Skeletal muscle tissue (tissue), 4 donors: ENCODE measurements around the gene EYA4. TPM values are rescaled to one million over a fixed set of nuclear protein-coding genes. Genes with fewer than 3 reads are reported as not detected.

ENCODE experiments used
- H3K27ac ChIP-seq: one replicate; pipeline ENCODE4 v1.7.0; 2013; ENCODE audit warnings: mild to moderate bottlenecking, low read depth, low read length, inconsistent platforms
- H3K27me3 ChIP-seq, 3 donors: one replicate each; pipeline ENCODE4 v1.7.0; 2013; ENCODE audit warnings: low read length in 3 of 3; ENCODE audit not compliant: control insufficient read depth in 3 of 3, insufficient read depth in 3 of 3
- H3K36me3 ChIP-seq, 3 donors: one replicate each; pipeline ENCODE4 v1.7.0; 2013; ENCODE audit warnings: low read length in 3 of 3; ENCODE audit not compliant: control insufficient read depth in 3 of 3, insufficient read depth in 3 of 3
- H3K4me1 ChIP-seq, 3 donors: one replicate each; pipeline ENCODE4 v1.7.0; 2013; ENCODE audit warnings: low read length in 3 of 3, mild to moderate bottlenecking in 3 of 3; ENCODE audit not compliant: control insufficient read depth in 3 of 3, insufficient read depth in 3 of 3
- H3K4me3 ChIP-seq, 3 donors: one replicate each; pipeline ENCODE4 v1.7.0; 2013; ENCODE audit warnings: low read length in 3 of 3
- H3K9ac ChIP-seq, 3 donors: one replicate each; pipeline ENCODE4 v1.7.0; 2013; ENCODE audit warnings: low read length in 3 of 3, mild to moderate bottlenecking in 3 of 3, moderate library complexity in 2 of 3, low read depth in 1 of 3
- H3K9me3 ChIP-seq, 3 donors: one replicate each; pipeline ENCODE4 v1.7.0; 2013; ENCODE audit warnings: low read length in 3 of 3; ENCODE audit not compliant: control insufficient read depth in 3 of 3
- total RNA-seq: library from RNA; depleted of rRNA; stranded (reverse); fragments of >200 nt; gene quantifications from one replicate; pipeline ENCODE4 v1.2.3, GENCODE V29; 2014
- donor health status: Osteomylitis.

Gene EYA4
- total RNA-seq, 1 donor from 2014 or later: 40.2 TPM

DNA sequence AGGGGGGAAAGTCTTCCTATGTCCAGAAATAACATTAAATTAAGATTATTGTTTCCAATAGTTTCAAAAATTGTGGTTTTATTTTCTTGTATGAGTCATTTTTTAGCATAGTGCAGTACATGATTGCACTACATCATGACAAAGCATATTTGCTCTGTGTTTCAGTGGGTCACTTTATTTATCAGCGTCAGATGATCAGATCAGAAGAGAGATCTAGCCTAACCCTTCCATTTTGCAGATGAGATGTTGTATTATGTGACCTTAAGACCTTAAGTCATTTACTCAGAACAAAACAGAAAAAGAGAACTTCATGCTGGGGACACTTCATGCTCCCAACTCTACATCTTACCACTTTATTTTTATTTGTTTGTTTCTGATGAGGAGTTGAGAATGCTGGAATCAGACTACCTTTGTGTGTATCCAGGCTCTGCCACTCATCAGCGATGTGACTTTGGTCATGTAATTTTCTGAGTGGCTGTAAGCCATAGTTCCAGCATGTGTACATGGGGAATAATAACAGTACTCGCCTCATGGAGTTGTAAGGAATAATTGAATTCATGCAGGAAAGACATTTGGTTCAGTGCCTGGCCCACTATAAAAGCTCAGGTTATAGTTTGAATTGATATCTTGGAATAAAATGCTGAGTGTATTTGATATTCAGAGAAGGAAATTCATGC, 13.5 kb downstream of the EYA4 start:
- H3K9ac ChIP-seq: no peak overlapping the region
- no peaks in the 10 kb centered on the region for H3K9me3 ChIP-seq
- H3K36me3 ChIP-seq: no peaks in the 10 kb centered on the region
- H3K4me3 ChIP-seq: no peak overlapping the region
- peaks cover 0 to 21% (median 2%) of the 10 kb centered on the region in 3 donors for H3K4me1 ChIP-seq
- no peaks in the 10 kb centered on the region for H3K27me3 ChIP-seq
- H3K27ac ChIP-seq: no peak overlapping the region

GRCh38 chr6:133257545-133258105, 16.5 kb downstream of the EYA4 start:
- H3K9ac ChIP-seq: no peak overlapping the region
- no peaks in the 10 kb centered on the region for H3K36me3 ChIP-seq
- no peaks in the 10 kb centered on the region for H3K27me3 ChIP-seq
- H3K27ac ChIP-seq: no peak overlapping the region
- H3K9me3 ChIP-seq: no peaks in the 10 kb centered on the region
- peaks cover 5 to 23% (median 7%) of the 10 kb centered on the region in 3 donors for H3K4me1 ChIP-seq
- H3K4me3 ChIP-seq: no peak overlapping the region

GRCh38 chr6:133259561-133259960, 18.4 kb downstream of the EYA4 start:
- Histone ChIP-seq H3K4me1 (peaks cover 11 to 30% (median 18%) of the 10 kb centered on the region in 3 donors), H3K27ac (no peak overlapping the region)

GRCh38 chr6:133262804-133263203, 21.6 kb downstream of the EYA4 start:
- Histone ChIP-seq H3K36me3 (no peaks in the 10 kb centered on the region), H3K9me3 (no peaks in the 10 kb centered on the region), H3K4me3 (no peak overlapping the region), H3K27me3 (no peaks in the 10 kb centered on the region), H3K9ac (no peak overlapping the region), H3K4me1 (peaks cover 13 to 26% (median 18%) of the 10 kb centered on the region in 3 donors), H3K27ac (peak overlapping the region; percentile 29)

More at GRCh38 chr6:133259561-133259960, 18.4 kb downstream of the EYA4 start:
- Histone ChIP-seq H3K9me3 (no peaks in the 10 kb centered on the region), H3K4me3 (no peak overlapping the region), H3K27me3 (no peaks in the 10 kb centered on the region), H3K9ac (no peak overlapping the region), H3K36me3 (no peaks in the 10 kb centered on the region)

DNA sequence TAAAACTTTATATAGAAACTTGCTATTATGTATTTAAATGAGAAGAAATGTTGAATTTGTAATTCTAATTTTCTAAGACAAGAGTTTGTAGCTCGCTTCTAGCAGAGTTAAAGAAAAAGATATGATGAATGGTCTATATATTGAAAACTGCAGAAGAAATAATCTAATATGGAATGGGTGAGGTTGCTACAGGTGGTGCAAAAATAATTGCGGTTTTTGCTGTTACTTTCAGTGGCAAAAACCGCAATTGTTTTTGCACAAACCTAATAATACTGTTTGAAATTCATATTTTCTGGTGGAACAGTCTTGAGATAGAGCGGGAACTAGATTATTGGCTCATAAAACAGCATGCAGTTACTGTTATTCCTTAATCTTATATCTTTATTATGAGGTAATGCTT, 23.9 kb downstream of the EYA4 start:
- Histone ChIP-seq H3K4me3 (no peak overlapping the region), H3K9ac (no peak overlapping the region), H3K27ac (no peak overlapping the region), H3K36me3 (no peaks in the 10 kb centered on the region), H3K4me1 (peaks cover 14 to 33% (median 18%) of the 10 kb centered on the region in 3 donors), H3K27me3 (no peaks in the 10 kb centered on the region), H3K9me3 (no peaks in the 10 kb centered on the region)

- Histone ChIP-seq H3K4me3 (no peak overlapping the region), H3K27ac (no peak overlapping the region), H3K27me3 (no peaks in the 10 kb centered on the region), H3K36me3 (no peaks in the 10 kb centered on the region), H3K9ac (no peak overlapping the region), H3K4me1 (peaks cover 14 to 32% (median 18%) of the 10 kb centered on the region in 3 donors), H3K9me3 (no peaks in the 10 kb centered on the region)
These were observed 25.0 kb downstream of the EYA4 start for GRCh38 chr6:133266186-133266585.

DNA sequence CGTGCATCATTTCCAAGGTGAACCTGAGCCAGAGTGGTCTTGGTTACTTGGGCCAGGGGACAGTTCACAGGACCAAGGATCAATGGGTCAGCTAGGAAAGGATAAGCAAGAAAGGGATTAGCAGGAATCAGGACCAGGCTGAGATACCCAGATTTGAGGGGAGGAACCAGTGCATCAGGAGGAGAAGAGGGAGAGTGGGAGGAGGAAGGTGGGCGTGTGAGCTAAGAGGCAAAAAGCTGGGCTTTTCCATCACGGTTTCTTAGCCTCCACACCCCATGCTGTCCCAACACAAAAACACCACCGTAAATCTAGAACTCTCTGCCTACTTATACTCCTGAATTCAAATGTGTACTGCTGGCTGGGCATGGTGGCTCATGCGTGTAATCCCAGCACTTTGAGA, 27.5 kb downstream of the EYA4 start:
- no peak overlapping the region for H3K27ac ChIP-seq
- no peaks in the 10 kb centered on the region for H3K27me3 ChIP-seq
- no peaks in the 10 kb centered on the region for H3K36me3 ChIP-seq
- peaks cover 2 to 12% (median 3%) of the 10 kb centered on the region in 3 donors for H3K4me1 ChIP-seq
- no peaks in the 10 kb centered on the region for H3K9me3 ChIP-seq
- no peak overlapping the region for H3K9ac ChIP-seq
- no peak overlapping the region for H3K4me3 ChIP-seq

DNA sequence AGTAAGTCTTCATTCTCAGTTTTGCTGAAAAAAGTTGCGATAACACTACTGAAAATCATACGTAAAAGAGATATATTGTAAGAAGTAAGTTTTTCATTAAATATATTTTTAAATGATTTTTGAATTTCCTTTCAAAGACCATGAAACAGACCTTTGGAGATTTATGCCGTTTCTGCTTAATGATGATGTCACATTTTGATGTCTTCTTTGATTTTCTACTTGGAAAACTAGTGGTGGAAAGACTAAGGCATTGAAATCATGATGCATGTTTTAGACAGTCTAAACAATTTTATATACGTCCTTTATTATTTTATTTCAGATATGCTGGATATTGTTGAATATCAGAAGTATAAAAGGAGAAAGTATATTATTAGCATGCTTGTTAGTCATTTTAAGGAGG, 33.7 kb downstream of the EYA4 start:
- H3K4me3 ChIP-seq: no peak overlapping the region
- no peak overlapping the region for H3K27ac ChIP-seq
- H3K9me3 ChIP-seq: no peaks in the 10 kb centered on the region
- H3K27me3 ChIP-seq: no peaks in the 10 kb centered on the region
- no peaks in the 10 kb centered on the region for H3K36me3 ChIP-seq
- H3K9ac ChIP-seq: no peak overlapping the region
- H3K4me1 ChIP-seq: peaks cover 4 to 5% (median 4%) of the 10 kb centered on the region in 3 donors

DNA sequence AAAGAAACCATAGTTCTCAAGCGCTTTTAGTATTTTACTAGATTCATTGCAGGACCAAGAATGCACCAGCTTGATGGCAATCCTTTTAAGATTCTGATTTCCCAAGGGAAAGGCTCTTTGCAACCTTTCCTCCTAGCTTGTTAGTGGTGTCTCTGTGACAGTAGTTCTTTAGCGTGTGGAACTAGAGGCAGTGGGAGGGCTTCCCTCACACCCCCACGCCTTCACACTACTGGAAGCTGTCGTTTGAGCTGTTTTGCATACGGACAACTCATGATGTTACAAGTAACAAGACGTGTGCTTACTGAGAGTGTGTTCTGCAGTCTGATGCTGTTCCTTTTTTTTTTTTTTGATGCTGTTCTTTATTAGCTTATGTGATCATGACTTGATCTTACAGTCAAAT, 34.1 kb downstream of the EYA4 start:
- H3K9ac ChIP-seq: no peak overlapping the region
- H3K27me3 ChIP-seq: no peaks in the 10 kb centered on the region
- H3K4me1 ChIP-seq: peaks cover 4 to 5% (median 4%) of the 10 kb centered on the region in 3 donors
- no peaks in the 10 kb centered on the region for H3K9me3 ChIP-seq
- no peaks in the 10 kb centered on the region for H3K36me3 ChIP-seq
- H3K27ac ChIP-seq: no peak overlapping the region
- no peak overlapping the region for H3K4me3 ChIP-seq

DNA sequence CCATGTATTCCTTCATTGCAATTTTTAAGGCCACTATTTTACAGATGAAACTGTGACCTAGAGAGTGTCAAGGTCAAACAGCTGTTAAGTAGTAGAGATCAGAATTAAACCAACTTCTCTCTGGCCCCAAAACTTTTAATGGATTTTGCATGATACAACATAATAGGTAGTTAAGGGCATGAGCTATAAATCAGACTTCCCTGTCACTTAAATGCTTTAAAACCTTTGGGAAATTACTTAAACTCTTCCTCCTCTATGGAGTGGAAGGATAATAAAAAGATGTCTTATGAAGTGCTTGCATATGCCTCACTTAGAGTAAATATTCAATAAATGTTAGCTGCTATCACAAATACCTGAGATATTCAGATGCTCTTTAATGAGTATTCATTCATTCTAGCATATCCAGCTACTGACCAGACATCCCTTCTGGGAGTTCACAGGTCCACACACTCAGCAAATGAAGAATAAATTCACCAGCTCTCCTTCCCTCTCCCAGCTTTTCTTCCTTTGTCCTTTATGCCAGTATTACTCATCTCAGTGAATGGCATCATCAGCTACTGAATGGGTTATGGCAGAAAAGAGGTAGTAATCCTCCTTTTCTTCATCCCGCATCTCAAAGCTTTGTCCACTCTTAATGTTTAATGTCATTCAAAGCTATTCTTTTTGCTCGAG, 36.2 kb downstream of the EYA4 start:
- Histone ChIP-seq H3K27ac (no peak overlapping the region), H3K4me1 (peaks cover 4 to 8% (median 4%) of the 10 kb centered on the region in 3 donors), H3K9ac (no peak overlapping the region), H3K4me3 (no peak overlapping the region), H3K9me3 (no peaks in the 10 kb centered on the region), H3K36me3 (no peaks in the 10 kb centered on the region), H3K27me3 (no peaks in the 10 kb centered on the region)
